DND-41 (cell line): ENCODE results near the gene TRERF1.

Source experiments
- ATAC-seq: fragments of 200-7000 bp; cut with Tn5 transposase; 3 replicates; pipeline ENCODE4 v1.9.1; 2021; ENCODE audit warnings: low read depth; ENCODE audit not compliant: insufficient read depth
- DNase-seq: peaks from one replicate; pipeline ENCODE4 v3.0.0-alpha.2; 2020
- H2AFZ ChIP-seq: 2 replicates; pipeline ENCODE4 v1.6.0; 2012; ENCODE audit warnings: low read depth, low read length
- H3K27ac ChIP-seq: 2 replicates; pipeline ENCODE4 v1.5.1; 2012; ENCODE audit warnings: low read length, inconsistent platforms
- H3K27me3 ChIP-seq: fragments of 200-600 bp; sonication (generic); 2 replicates; pipeline ENCODE4 v1.6.0; 2012; ENCODE audit warnings: low read length, mild to moderate bottlenecking, inconsistent platforms; ENCODE audit not compliant: insufficient read depth, poor library complexity
- H3K36me3 ChIP-seq: 2 replicates; pipeline ENCODE4 v1.5.1; 2012; ENCODE audit warnings: low read length, inconsistent platforms; ENCODE audit not compliant: insufficient read depth
- H3K4me1 ChIP-seq: 2 replicates; pipeline ENCODE4 v1.5.1; 2012; ENCODE audit warnings: mild to moderate bottlenecking, low read length; ENCODE audit not compliant: insufficient read depth
- H3K4me2 ChIP-seq: 2 replicates; pipeline ENCODE4 v1.6.0; 2012; ENCODE audit warnings: mild to moderate bottlenecking, moderate library complexity, low read length, inconsistent platforms; ENCODE audit not compliant: insufficient read depth
- H3K4me3 ChIP-seq, 2 experiments: fragments of 200-600 bp in 1 of 2; shearing (Covaris generic) in 1 of 2; 2 replicates each; pipeline ENCODE4 v1.5.1; 2012 to 2016; ENCODE audit warnings: inconsistent platforms in 2 of 2, low read length in 2 of 2, mild to moderate bottlenecking in 2 of 2, low read depth in 1 of 2, moderate library complexity in 1 of 2
- H3K79me2 ChIP-seq: 2 replicates; pipeline ENCODE4 v1.6.0; 2012; ENCODE audit warnings: low read length, inconsistent platforms; ENCODE audit not compliant: insufficient read depth
- H3K9ac ChIP-seq: 2 replicates; pipeline ENCODE4 v1.6.0; 2012; ENCODE audit warnings: low read depth, mild to moderate bottlenecking, inconsistent platforms, low read length, moderate library complexity
- H3K9me3 ChIP-seq: 2 replicates; pipeline ENCODE4 v1.5.1; 2012; ENCODE audit warnings: low read length, moderate library complexity, mild to moderate bottlenecking, inconsistent platforms; ENCODE audit not compliant: insufficient read depth, severe bottlenecking
- H4K20me1 ChIP-seq: 2 replicates; pipeline ENCODE4 v1.6.0; 2012; ENCODE audit warnings: low read length; ENCODE audit not compliant: insufficient read depth
- CTCF ChIP-seq: IDR thresholded peaks from 2 replicates; pipeline ENCODE4 v1.5.1; 2012; ENCODE audit warnings: borderline replicate concordance, low read length, moderate library complexity, mild to moderate bottlenecking; ENCODE audit not compliant: poor library complexity, severe bottlenecking; ENCODE audit errors: extremely low read depth
- EZH2 ChIP-seq: IDR thresholded peaks from 3 replicates; pipeline ENCODE4 v1.6.1; 2012; ENCODE audit warnings: borderline replicate concordance, low read depth, mild to moderate bottlenecking, moderate library complexity, low read length, inconsistent platforms; ENCODE audit not compliant: severe bottlenecking

Gene TRERF1

GRCh38 chr6:42254505-42254904, 197.2 kb downstream of the TRERF1 start:
- ATAC-seq, result no peak
- no peaks in the 10 kb centered on the region for H3K79me2 ChIP-seq
- no peaks in the 10 kb centered on the region for H3K4me1 ChIP-seq
- no peak overlapping the region for H3K4me2 ChIP-seq
- DNase-seq, result no peak
- H3K27me3 ChIP-seq, result no peaks in the 10 kb centered on the region
- H3K9ac ChIP-seq, result no peak overlapping the region
- H3K9me3 ChIP-seq, result no peaks in the 10 kb centered on the region
- H2AFZ ChIP-seq, result no peak overlapping the region
- H3K27ac ChIP-seq, result no peak overlapping the region
- H4K20me1 ChIP-seq, result no peaks in the 10 kb centered on the region
- no peak overlapping the region for H3K4me3 ChIP-seq
- TF ChIP-seq EZH2 (no peak), CTCF (no peak)
- H3K36me3 ChIP-seq, result peaks cover 16% of the 10 kb centered on the region; the same call in 1 of the 2 replicates

GRCh38 chr6:42251911-42252637, 199.7 kb downstream of the TRERF1 start:
- DNase-seq (no peak), ATAC-seq (no peak)
- H3K79me2 ChIP-seq, result no peaks in the 10 kb centered on the region
- H3K4me2 ChIP-seq, result no peak overlapping the region
- H3K36me3 ChIP-seq, result peaks cover 16% of the 10 kb centered on the region; the same call in 1 of the 2 replicates
- no peaks in the 10 kb centered on the region for H3K27me3 ChIP-seq
- H4K20me1 ChIP-seq, result no peaks in the 10 kb centered on the region
- H3K4me1 ChIP-seq, result no peaks in the 10 kb centered on the region
- no peaks in the 10 kb centered on the region for H3K9me3 ChIP-seq
- TF ChIP-seq CTCF, result no peak
- TF ChIP-seq EZH2, result no peak
- no peak overlapping the region for H3K9ac ChIP-seq
- H2AFZ ChIP-seq, result no peak overlapping the region
- H3K4me3 ChIP-seq, result no peak overlapping the region
- no peak overlapping the region for H3K27ac ChIP-seq

- Histone ChIP-seq H3K27ac (no peak overlapping the region), H3K4me2 (no peak overlapping the region), H3K4me1 (no peaks in the 10 kb centered on the region), H4K20me1 (no peaks in the 10 kb centered on the region), H3K36me3 (peaks cover 10% of the 10 kb centered on the region; the same call in 1 of the 2 replicates), H3K9ac (no peak overlapping the region), H2AFZ (no peak overlapping the region), H3K9me3 (no peaks in the 10 kb centered on the region), H3K27me3 (no peaks in the 10 kb centered on the region), H3K79me2 (no peaks in the 10 kb centered on the region), H3K4me3 (no peak overlapping the region)
- DNase-seq (no peak), ATAC-seq (no peak)
- no peak for TF ChIP-seq EZH2
- no peak for TF ChIP-seq CTCF
These were observed 200.2 kb downstream of the TRERF1 start for GRCh38 chr6:42251500-42251899.
